GM12878 (cell line): ENCODE data around the gene COPZ1. TPM values are rescaled to one million over a fixed set of nuclear protein-coding genes. Genes with fewer than 3 reads are reported as not detected.

Experiments
- DPF2 ChIP-seq: fragments of 450-650 bp; IDR thresholded peaks from 2 replicates; pipeline ENCODE4 v1.6.1; 2017; ENCODE audit warnings: mild to moderate bottlenecking
- EP300 ChIP-seq, 2 experiments: fragments of 150-350 bp in 1 of 2; IDR thresholded peaks; 2 replicates each; pipeline ENCODE4 v1.6.1; 2011 to 2012; ENCODE audit warnings: low read depth in 2 of 2, low read length in 2 of 2, borderline replicate concordance in 1 of 2, improper control_type of control experiment in 1 of 2, inconsistent platforms in 1 of 2; ENCODE audit not compliant: control insufficient read depth in 1 of 2
- KAT2A ChIP-seq: conservative IDR thresholded peaks from 2 replicates; pipeline ENCODE4 v1.6.1; 2011; ENCODE audit warnings: low read depth, low read length; ENCODE audit not compliant: control insufficient read depth
- MLLT1 ChIP-seq: fragments of 450-650 bp; IDR thresholded peaks from 2 replicates; pipeline ENCODE4 v1.6.1; 2016; ENCODE audit warnings: mild to moderate bottlenecking
- MTA3 ChIP-seq: IDR thresholded peaks from 2 replicates; pipeline ENCODE4 v1.6.1; 2012; ENCODE audit warnings: low read length, inconsistent platforms, borderline replicate concordance
- MYB ChIP-seq: fragments of 150-350 bp; IDR thresholded peaks from 2 replicates; pipeline ENCODE4 v1.6.1; 2014; ENCODE audit warnings: mild to moderate bottlenecking, low read depth, low read length, borderline replicate concordance
- NKRF ChIP-seq: fragments of 450-650 bp; conservative IDR thresholded peaks from 2 replicates; pipeline ENCODE4 v1.6.1; 2017; ENCODE audit warnings: mild to moderate bottlenecking, moderate library complexity
- PAX5 ChIP-seq: IDR thresholded peaks from 2 replicates; pipeline ENCODE4 v1.6.1; 2011; ENCODE audit warnings: low read depth, low read length, borderline replicate concordance
- PKNOX1 ChIP-seq: fragments of 450-650 bp; IDR thresholded peaks from 2 replicates; pipeline ENCODE4 v1.6.1; 2016; ENCODE audit warnings: mild to moderate bottlenecking
- PML ChIP-seq: IDR thresholded peaks from 2 replicates; pipeline ENCODE4 v1.6.1; 2012; ENCODE audit warnings: low read length, inconsistent platforms
- RAD21 ChIP-seq: IDR thresholded peaks from 2 replicates; pipeline ENCODE4 v1.6.1; 2011; ENCODE audit warnings: mild to moderate bottlenecking, low read depth, low read length, moderate library complexity; ENCODE audit not compliant: insufficient read depth
- SPI1 ChIP-seq: IDR thresholded peaks from 2 replicates; pipeline ENCODE4 v1.6.1; 2011; ENCODE audit warnings: low read depth, mild to moderate bottlenecking, low read length, moderate library complexity, borderline replicate concordance; ENCODE audit not compliant: insufficient read depth
- SUZ12 ChIP-seq: fragments of 200-600 bp; sonication (generic); IDR thresholded peaks from one replicate; pipeline ENCODE4 v1.6.1; 2018; ENCODE audit warnings: antibody characterized with exemption, mild to moderate bottlenecking; ENCODE audit not compliant: unreplicated experiment
- ZSCAN29 ChIP-seq: fragments of 450-650 bp; IDR thresholded peaks from 2 replicates; pipeline ENCODE4 v1.6.1; 2017; ENCODE audit warnings: mild to moderate bottlenecking, moderate library complexity
- polyA plus RNA-seq, 11 experiments: library from polyadenylated mRNA; depleted of rRNA in 4 of 11; unstranded in 6 of 11; stranded (reverse) in 5 of 11; fragments of >200 nt; fragmentation: Nextera tagmentation in 4 of 11; fragmentation: Illumina TruSeq in 1 of 11; extraction: Ambion mirVana in 4 of 11; extraction: Trizol in 1 of 11; gene quantifications; 1 replicate in 1 of 11; 2 replicates in 10 of 11; pipeline versions ENCODE4 v1.2.1 to v1.2.3, GENCODE V29; 2011 to 2016; ENCODE audit warnings: inconsistent platforms in 2 of 11, missing spikeins in 2 of 11, low read depth in 1 of 11
- total RNA-seq, 4 experiments: library from RNA; depleted of rRNA in 3 of 4; stranded (reverse); fragments of >200 nt in 3 of 4; fragmentation: Illumina TruSeq in 1 of 4; extraction: Trizol in 1 of 4; gene quantifications; 2 replicates each; pipeline versions ENCODE4 v1.2.1 to v1.2.3, GENCODE V29; 2013 to 2021

The COPZ1 gene
- total and polyA plus RNA-seq, 10 of the 15 experiments (the other 5 are each of a cell fraction or from before 2014, with no cell fraction given) = 112 to 378 (median 184) TPM

- TF ChIP-seq EP300 (IDR thresholded peaks at IDR 0.05; ENCODE audit: borderline replicate concordance in 1 of 2, control insufficient read depth in 1 of 2, low read depth in 2 of 2, low read length in 2 of 2) = no peak
- no peak for TF ChIP-seq MYB
- TF ChIP-seq DPF2 = no peak
- TF ChIP-seq KAT2A = no peak
- TF ChIP-seq PAX5 = no peak
- TF ChIP-seq NKRF = no peak
- no peak for TF ChIP-seq MLLT1
- peak; percentile 4; the same call in 1 of the 2 replicates for TF ChIP-seq PML
- no peak for TF ChIP-seq MTA3
- TF ChIP-seq PKNOX1 = no peak
- TF ChIP-seq SUZ12 = no peak
- no peak for TF ChIP-seq SPI1
- TF ChIP-seq ZSCAN29 = no peak
- no peak for TF ChIP-seq RAD21
Observed at GRCh38 chr12:54286042-54287030, 38.6 kb upstream of the COPZ1 start (continued).
